Suprapubic skin (tissue), 4 donors: ENCODE data around the gene PSMA7. TPM values are rescaled to one million over a fixed set of nuclear protein-coding genes. Genes with fewer than 3 reads are reported as not detected.

Experiments
- DNase-seq, 2 donors: peaks; one replicate each; pipeline ENCODE4 v3.0.0-alpha.2; 2019; ENCODE audit warnings: low spot score in 2 of 2
- H3K27ac ChIP-seq: fragments of 200-600 bp; sonication (generic); one replicate; pipeline ENCODE4 v1.5.1; 2019
- H3K27me3 ChIP-seq: fragments of 200-600 bp; sonication (generic); one replicate; pipeline ENCODE4 v1.5.1; 2019
- H3K36me3 ChIP-seq: fragments of 200-600 bp; sonication (generic); one replicate; pipeline ENCODE4 v1.5.1; 2019
- H3K4me1 ChIP-seq: fragments of 200-600 bp; sonication (generic); one replicate; pipeline ENCODE4 v1.5.1; 2019
- H3K4me3 ChIP-seq: fragments of 200-600 bp; sonication (generic); one replicate; pipeline ENCODE4 v1.5.1; 2019; ENCODE audit warnings: mild to moderate bottlenecking
- H3K9me3 ChIP-seq: fragments of 200-600 bp; sonication (generic); one replicate; pipeline ENCODE4 v1.5.1; 2019
- EP300 ChIP-seq: sonication (generic); formaldehyde crosslinking; IDR thresholded peaks from one replicate; pipeline ENCODE4 v1.6.1; 2017; ENCODE audit warnings: antibody characterized with exemption
- POLR2A ChIP-seq, 2 donors: fragments of 450-650 bp; IDR thresholded peaks; one replicate each; pipeline ENCODE4 v1.6.1; 2017; ENCODE audit warnings: antibody characterized with exemption in 2 of 2, mild to moderate bottlenecking in 2 of 2, moderate library complexity in 2 of 2
- POLR2AphosphoS5 ChIP-seq, 3 donors: sonication (generic); formaldehyde crosslinking; IDR thresholded peaks; one replicate each; pipeline ENCODE4 v1.6.1; 2017; ENCODE audit warnings: antibody characterized with exemption in 3 of 3
- WGBS: methylation state at CpG from one replicate; pipeline ENCODE4 v1.1.5; 2018; 5-methylcytosine and 5-hydroxymethylcytosine counted together
- total RNA-seq, 4 donors: library from RNA; depleted of rRNA; stranded (reverse); fragments of >200 nt; gene quantifications; one replicate each; pipeline ENCODE4 v1.1.0, GENCODE V29; 2016
- TF ChIP-seq, protein P1 (sequence below), 2 donors: fragments of 200-600 bp in 1 of 2; fragments of 450-650 bp in 1 of 2; sonication (generic) in 1 of 2; IDR thresholded peaks; one replicate each; pipeline ENCODE4 v1.5.1; 2016 to 2019; ENCODE audit warnings: antibody characterized with exemption in 2 of 2, mild to moderate bottlenecking in 1 of 2, moderate library complexity in 1 of 2

PSMA7 gene
- total RNA-seq, 4 donors from 2014 or later, result 163 to 226 (median 208) TPM

DNA sequence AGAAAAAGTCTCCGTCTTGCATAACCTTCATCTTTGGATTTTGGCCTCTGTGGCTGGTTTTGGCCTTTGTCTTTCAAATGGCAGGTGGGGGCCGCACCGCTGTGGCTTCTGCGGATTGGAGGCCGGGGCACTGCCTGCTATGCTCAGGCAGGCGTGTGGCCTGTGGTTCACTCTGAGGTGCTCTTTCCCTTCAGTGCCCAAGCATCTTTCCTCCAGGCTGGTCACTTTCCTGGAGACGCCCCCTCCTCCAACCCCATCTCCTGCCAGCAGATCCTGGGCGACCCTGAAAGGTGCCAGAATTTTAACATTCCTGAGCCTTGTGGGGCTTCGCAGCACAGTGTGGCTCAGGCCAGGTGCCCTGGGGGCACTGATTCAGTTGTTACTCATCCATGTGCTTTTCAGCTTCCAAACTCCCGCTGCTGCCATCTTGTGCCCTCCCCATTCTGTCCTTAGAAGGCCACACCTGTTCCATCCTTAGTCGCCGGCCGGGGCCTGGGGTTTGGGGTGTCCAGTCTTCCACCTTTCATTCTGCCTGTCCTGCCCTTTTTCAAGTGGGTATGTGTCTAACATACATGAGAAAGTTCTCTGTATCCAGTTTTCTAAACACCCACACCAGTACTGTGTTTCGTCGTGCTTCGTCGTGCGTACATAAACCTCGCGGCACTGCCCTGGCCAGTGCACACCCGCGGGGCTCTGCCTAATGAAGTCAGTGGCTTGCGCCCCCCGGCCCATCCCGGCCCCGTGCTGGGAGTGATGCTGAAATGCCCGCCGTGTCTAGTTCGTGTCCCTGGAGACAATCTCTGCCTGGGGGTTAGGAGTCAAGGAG is 12.4 kb upstream of the PSMA7 start:
- Histone ChIP-seq H3K4me1 (peaks cover 43% of the 10 kb centered on the region), H3K36me3 (peaks cover 20% of the 10 kb centered on the region), H3K4me3 (no peak overlapping the region), H3K27me3 (no peaks in the 10 kb centered on the region), H3K9me3 (no peaks in the 10 kb centered on the region), H3K27ac (no peak overlapping the region)
- DNase-seq, result no peak
- 83% methylated on average over 29 of the region's 29 CpGs for WGBS
- TF ChIP-seq, protein P1, sequence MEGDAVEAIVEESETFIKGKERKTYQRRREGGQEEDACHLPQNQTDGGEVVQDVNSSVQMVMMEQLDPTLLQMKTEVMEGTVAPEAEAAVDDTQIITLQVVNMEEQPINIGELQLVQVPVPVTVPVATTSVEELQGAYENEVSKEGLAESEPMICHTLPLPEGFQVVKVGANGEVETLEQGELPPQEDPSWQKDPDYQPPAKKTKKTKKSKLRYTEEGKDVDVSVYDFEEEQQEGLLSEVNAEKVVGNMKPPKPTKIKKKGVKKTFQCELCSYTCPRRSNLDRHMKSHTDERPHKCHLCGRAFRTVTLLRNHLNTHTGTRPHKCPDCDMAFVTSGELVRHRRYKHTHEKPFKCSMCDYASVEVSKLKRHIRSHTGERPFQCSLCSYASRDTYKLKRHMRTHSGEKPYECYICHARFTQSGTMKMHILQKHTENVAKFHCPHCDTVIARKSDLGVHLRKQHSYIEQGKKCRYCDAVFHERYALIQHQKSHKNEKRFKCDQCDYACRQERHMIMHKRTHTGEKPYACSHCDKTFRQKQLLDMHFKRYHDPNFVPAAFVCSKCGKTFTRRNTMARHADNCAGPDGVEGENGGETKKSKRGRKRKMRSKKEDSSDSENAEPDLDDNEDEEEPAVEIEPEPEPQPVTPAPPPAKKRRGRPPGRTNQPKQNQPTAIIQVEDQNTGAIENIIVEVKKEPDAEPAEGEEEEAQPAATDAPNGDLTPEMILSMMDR (IDR thresholded peaks at IDR 0.05), result no peak
- TF ChIP-seq POLR2AphosphoS5 (IDR thresholded peaks at IDR 0.05) (no peak), EP300 (no peak), POLR2A (IDR thresholded peaks at IDR 0.05) (no peak)

DNA sequence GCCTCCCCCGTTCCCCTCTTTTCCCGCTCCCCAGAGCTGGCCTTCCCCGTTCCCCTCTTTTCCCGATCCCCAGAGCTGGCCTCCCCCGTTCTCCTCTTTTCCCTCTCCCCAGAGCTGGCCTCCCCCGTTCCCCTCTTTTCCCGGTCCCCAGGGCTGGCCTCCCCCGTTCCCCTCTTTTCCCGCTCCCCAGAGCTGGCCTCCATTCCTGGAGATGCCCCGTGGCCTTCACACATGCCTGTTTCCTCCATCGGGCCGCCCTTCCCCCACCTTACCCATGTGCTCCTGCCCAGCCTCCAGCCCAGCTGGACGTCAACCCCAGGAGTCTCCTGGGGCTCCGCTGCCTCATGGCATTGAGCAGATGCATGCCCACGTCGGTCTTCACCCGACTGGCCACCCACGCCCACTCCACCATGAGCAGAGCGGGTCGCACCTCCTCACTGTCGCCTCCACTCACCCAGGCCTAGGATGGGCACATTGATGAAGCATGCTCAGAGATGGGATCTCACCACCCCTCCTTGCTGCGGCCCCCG is 8.7 kb upstream of the PSMA7 start:
- Histone ChIP-seq H3K4me1 (peaks cover 56% of the 10 kb centered on the region), H3K9me3 (no peaks in the 10 kb centered on the region), H3K36me3 (peaks cover 11% of the 10 kb centered on the region), H3K27ac (no peak overlapping the region), H3K4me3 (no peak overlapping the region), H3K27me3 (no peaks in the 10 kb centered on the region)
- no peak for TF ChIP-seq POLR2A (IDR thresholded peaks at IDR 0.05)
- no peak for TF ChIP-seq POLR2AphosphoS5 (IDR thresholded peaks at IDR 0.05)
- TF ChIP-seq, protein P1 (IDR thresholded peaks at IDR 0.05), result no peak
- TF ChIP-seq EP300, result no peak
- DNase-seq, result no peak
- 83% methylated on average over 23 of the region's 23 CpGs for whole genome bisulfite sequencing

DNA sequence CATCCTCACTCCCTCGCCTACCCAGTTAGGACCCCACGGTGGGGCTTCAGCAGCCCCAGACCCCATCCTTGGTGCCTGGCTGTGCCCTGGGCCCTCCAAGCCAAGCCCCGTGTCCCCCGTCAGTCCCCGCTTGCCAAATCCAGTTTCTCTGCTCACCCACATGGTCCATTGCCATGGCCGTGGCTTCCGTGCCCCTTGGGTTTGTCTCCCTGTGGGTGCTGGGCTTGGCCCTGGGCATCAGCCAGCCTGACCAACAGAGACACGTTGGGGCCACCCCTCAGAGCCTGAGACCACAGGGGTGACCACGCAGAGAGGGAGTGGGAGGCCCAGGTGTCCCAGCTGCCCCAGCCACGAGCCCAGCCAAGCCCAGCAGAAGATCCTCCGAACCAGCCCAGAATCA is 8.0 kb upstream of the PSMA7 start:
- Histone ChIP-seq H3K9me3 (no peaks in the 10 kb centered on the region), H3K36me3 (peaks cover 11% of the 10 kb centered on the region), H3K4me1 (peaks cover 50% of the 10 kb centered on the region), H3K27me3 (no peaks in the 10 kb centered on the region), H3K27ac (no peak overlapping the region), H3K4me3 (no peak overlapping the region)
- 88% methylated on average over 9 of the region's 11 CpGs for WGBS
- no peak for DNase-seq
- no peak for TF ChIP-seq POLR2AphosphoS5 (IDR thresholded peaks at IDR 0.05)
- TF ChIP-seq POLR2A (IDR thresholded peaks at IDR 0.05), result no peak
- TF ChIP-seq EP300, result no peak
- TF ChIP-seq, protein P1 (IDR thresholded peaks at IDR 0.05), result no peak

DNA sequence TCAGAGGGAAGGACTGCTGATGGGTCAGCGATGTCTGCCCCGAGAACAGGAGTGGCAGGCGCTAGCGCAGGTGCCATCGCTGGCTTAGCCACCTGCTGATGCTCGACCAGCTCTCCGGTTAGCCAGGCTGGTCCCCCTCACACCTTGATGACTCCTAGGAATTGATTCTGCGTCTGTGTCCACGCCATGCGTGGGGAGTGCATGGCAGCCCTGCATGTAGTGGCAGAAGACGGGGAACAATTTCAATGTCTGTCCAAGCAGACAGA is 7.0 kb upstream of the PSMA7 start:
- peak overlapping the region; percentile 22 for H3K27ac ChIP-seq
- peak overlapping the region; percentile 21 for H3K4me3 ChIP-seq
- peaks cover 11% of the 10 kb centered on the region for H3K36me3 ChIP-seq
- no peaks in the 10 kb centered on the region for H3K27me3 ChIP-seq
- WGBS, result 79% methylated on average over 10 of the region's 11 CpGs
- no peak for DNase-seq
- TF ChIP-seq EP300, result no peak
- TF ChIP-seq POLR2AphosphoS5 (IDR thresholded peaks at IDR 0.05), result no peak
- TF ChIP-seq, protein P1 (IDR thresholded peaks at IDR 0.05), result no peak
- no peak for TF ChIP-seq POLR2A (IDR thresholded peaks at IDR 0.05)
- H3K4me1 ChIP-seq, result peaks cover 47% of the 10 kb centered on the region
- no peaks in the 10 kb centered on the region for H3K9me3 ChIP-seq

DNA sequence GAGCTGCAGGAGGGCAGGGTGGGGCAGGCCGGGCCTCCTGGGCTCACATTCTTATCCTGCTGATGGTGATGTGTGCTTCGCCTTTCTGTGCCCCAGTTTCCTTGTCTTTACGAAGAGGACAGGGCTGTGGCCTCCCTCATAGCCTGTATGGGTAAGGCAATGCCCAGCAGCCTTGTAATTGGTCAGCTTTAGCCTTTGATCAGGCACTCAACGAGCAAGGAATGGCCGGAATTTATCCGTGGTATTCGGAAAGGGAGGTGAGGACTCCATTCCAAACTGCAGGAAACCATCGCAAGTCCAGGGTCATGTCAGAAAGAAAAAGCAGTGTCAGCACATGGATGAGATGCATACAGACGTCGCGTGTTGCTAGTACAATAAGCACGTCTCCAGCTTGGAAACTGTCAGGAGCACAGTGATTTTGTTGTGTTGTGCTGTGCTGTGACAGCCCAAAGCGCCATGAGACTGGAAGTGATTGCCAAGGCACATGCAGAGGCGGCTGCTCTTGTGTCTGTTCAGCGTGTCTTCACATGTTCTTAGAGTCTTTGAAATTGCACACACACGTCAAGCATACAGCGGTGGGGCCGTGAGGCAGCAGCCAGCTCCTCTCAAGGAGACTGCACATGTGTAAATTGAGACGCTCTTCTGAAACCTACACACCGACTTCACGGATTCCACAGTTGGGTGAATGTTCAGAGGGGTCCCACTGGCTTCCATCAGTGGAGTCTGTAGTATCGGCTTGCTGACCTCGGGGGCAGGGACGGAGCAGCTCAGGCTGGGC is 6.5 kb upstream of the PSMA7 start:
- no peaks in the 10 kb centered on the region for H3K27me3 ChIP-seq
- H3K4me3 ChIP-seq, result peak overlapping the region; percentile 21
- H3K4me1 ChIP-seq, result peaks cover 52% of the 10 kb centered on the region
- no peaks in the 10 kb centered on the region for H3K9me3 ChIP-seq
- WGBS, result 63% methylated on average over 16 of the region's 24 CpGs
- DNase-seq, result no peak
- peak overlapping the region; percentile 80 for H3K27ac ChIP-seq
- TF ChIP-seq, protein P1 (IDR thresholded peaks at IDR 0.05), result no peak
- TF ChIP-seq POLR2A (IDR thresholded peaks at IDR 0.05) (no peak), POLR2AphosphoS5 (IDR thresholded peaks at IDR 0.05) (no peak)
- peaks cover 11% of the 10 kb centered on the region for H3K36me3 ChIP-seq
